ENCODE results near the gene EFCAB9. TPM values are rescaled to one million over a fixed set of nuclear protein-coding genes. Genes with fewer than 3 reads are reported as not detected.
A peak's percentile ranks its signal among the peaks of the same experiment; 100 is the strongest.

Gene EFCAB9
- total and polyA plus RNA-seq, 2 of the 8 experiments (the other 6 are each of a cell fraction or from before 2014, with no cell fraction given): not detected

DNA sequence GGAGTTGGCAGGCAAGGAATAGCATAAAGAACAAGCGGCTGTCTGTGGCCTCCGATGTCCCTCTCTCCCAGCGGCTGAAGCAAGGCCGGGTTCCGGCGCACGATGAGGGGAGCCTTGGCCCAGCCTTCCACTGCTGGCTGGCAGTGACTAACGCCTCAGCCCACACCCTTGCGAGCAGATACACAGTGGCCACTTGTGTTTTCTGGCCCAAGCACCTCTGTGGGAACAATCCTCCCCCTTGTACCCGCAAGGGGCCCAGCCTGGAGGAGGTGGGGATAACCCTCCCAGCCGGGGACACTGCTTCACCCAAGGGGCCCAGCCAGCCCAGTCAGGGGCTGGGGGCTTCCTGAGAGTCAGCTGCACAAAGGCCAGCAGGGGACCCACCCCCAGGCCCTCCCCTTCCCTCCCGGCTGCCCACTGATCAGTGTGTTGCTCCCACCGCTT, 29.2 kb upstream of the EFCAB9 start:
- 95% methylated on average over 11 of the region's 13 CpGs; no CpG with 5 or more reads in 1 of the 2 experiments for WGBS, 2 experiments (ENCODE audit: extremely low coverage in 1 of 2, insufficient coverage in 1 of 2, insufficient read length in 1 of 2, insufficient replicate concordance in 2 of 2, low coverage in 1 of 2, low lambda C conversion rate in 2 of 2, missing lambda C conversion rate in 1 of 2)
- Histone ChIP-seq H3K9ac (replicated peaks in 1 of 4; ENCODE audit: extremely low read depth in 1 of 4, low read depth in 3 of 4, low read length in 3 of 4) (no peak overlapping the region), H4K91ac (replicated peaks; ENCODE audit: insufficient read length, low read length) (no peak overlapping the region), H3K23ac (ENCODE audit: insufficient read length) (no peak overlapping the region), H2BK5ac (ENCODE audit: low read depth, low read length) (no peak overlapping the region), H3K4me1 (replicated peaks in 1 of 4; ENCODE audit: control insufficient read depth in 3 of 4, insufficient read depth in 4 of 4, low read length in 3 of 4) (peaks cover 0 to 4% (median 3%) of the 10 kb centered on the region in 4 experiments; a peak in 3 of 7 replicates), H3K9me3 (ENCODE audit: insufficient read depth in 2 of 2, low read depth in 1 of 2, low read length in 1 of 2) (no peaks in the 10 kb centered on the region), H3K36me3 (ENCODE audit: control insufficient read depth in 2 of 4, insufficient read depth in 4 of 4, low read length in 3 of 4) (no peaks in the 10 kb centered on the region), H3K79me1 (ENCODE audit: low read depth, low read length) (peaks cover 8% of the 10 kb centered on the region; the same call in 1 of the 2 replicates), H3K4me3 (ENCODE audit: extremely low read depth in 1 of 4, insufficient read depth in 2 of 4, low read depth in 3 of 4, low read length in 4 of 4) (no peak overlapping the region), H3K23me2 (ENCODE audit: low read depth, low read length) (no peaks in the 10 kb centered on the region; the same call in 1 of the 2 replicates), H2BK120ac (replicated peaks; ENCODE audit: low read depth, low read length) (no peak overlapping the region), H2AK5ac (ENCODE audit: low read depth, low read length) (no peak overlapping the region), H4K20me1 (replicated peaks in 1 of 2; ENCODE audit: control insufficient read depth in 1 of 2, insufficient read depth in 2 of 2, low read length in 2 of 2) (no peaks in the 10 kb centered on the region), H2AFZ (ENCODE audit: low read length) (no peak overlapping the region), H3K27me3 (replicated peaks in 1 of 4; ENCODE audit: control insufficient read depth in 3 of 4, extremely low read depth in 1 of 4, insufficient read depth in 3 of 4, low read length in 3 of 4) (no peaks in the 10 kb centered on the region), H3K79me2 (ENCODE audit: control insufficient read depth in 1 of 2, insufficient read depth in 2 of 2, low read length in 2 of 2) (no peaks in the 10 kb centered on the region), H2BK20ac (ENCODE audit: low read length) (no peak overlapping the region), H3K4ac (replicated peaks; ENCODE audit: insufficient read length, low read depth, low read length) (no peak overlapping the region), H3K27ac (ENCODE audit: low read depth, low read length) (no peak overlapping the region), H4K5ac (ENCODE audit: insufficient read length, low read depth, low read length) (no peak overlapping the region), H3K4me2 (ENCODE audit: insufficient read depth in 1 of 2, low read depth in 2 of 2, low read length in 2 of 2) (no peak overlapping the region), H4K8ac (ENCODE audit: extremely low read depth, insufficient read depth, low read length) (peak overlapping the region; percentile 42), H2BK12ac (ENCODE audit: low read depth, low read length) (no peak overlapping the region), H3K56ac (replicated peaks; ENCODE audit: insufficient read length, low read depth, low read length) (no peak overlapping the region), H2BK15ac (ENCODE audit: low read length) (0 out of 2 replicates have a peak overlapping the region, but pooled peaks have one; percentile 61), H3K14ac (ENCODE audit: insufficient read length) (no peak overlapping the region), H3K18ac (ENCODE audit: extremely low read depth, low read length) (no peak overlapping the region)
- DNase-seq (ENCODE audit: low read depth in 1 of 2, low spot score in 2 of 2): no peak
- CTCF ChIA-PET (ENCODE audit: partially characterized antibody): interaction anchor here (0.6 to 5.6 kb wide), 4 partner anchors 9 to 153 kb away, joined by 3 to 42 read pairs (median 3); no protein-coding TSS in a partner anchor
- no peak for FAIRE-seq
- TF ChIP-seq RBBP5 (IDR thresholded peaks at IDR 0.05; ENCODE audit: borderline replicate concordance, low read depth, low read length) (no peak), SP1 (IDR thresholded peaks at IDR 0.05; ENCODE audit: low read depth, low read length) (no peak), TAF1 (IDR thresholded peaks at IDR 0.05; ENCODE audit: low read depth, low read length) (no peak), SAP30 (IDR thresholded peaks at IDR 0.05; ENCODE audit: insufficient read depth, insufficient replicate concordance, low read length) (no peak), BRCA1 (IDR thresholded peaks at IDR 0.05; ENCODE audit: low read depth, low read length) (no peak), BCL11A (IDR thresholded peaks at IDR 0.05; ENCODE audit: low read depth in 2 of 2, low read length in 2 of 2) (no peak), RXRA (IDR thresholded peaks at IDR 0.05; ENCODE audit: insufficient read depth, low read depth, low read length) (no peak), SUZ12 (IDR thresholded peaks at IDR 0.05; ENCODE audit: low read length) (no peak)
- TF ChIP-seq, protein P1, sequence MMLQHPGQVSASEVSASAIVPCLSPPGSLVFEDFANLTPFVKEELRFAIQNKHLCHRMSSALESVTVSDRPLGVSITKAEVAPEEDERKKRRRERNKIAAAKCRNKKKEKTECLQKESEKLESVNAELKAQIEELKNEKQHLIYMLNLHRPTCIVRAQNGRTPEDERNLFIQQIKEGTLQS (IDR thresholded peaks at IDR 0.05; ENCODE audit: insufficient read depth, low read depth, low read length): no peak
- POLR2A ChIA-PET (ENCODE audit: partially characterized antibody): interaction anchor here (1.5 kb wide), 1 partner anchor 13 kb away, joined by 3 read pairs; no protein-coding TSS in a partner anchor

Measured in H1 (cell line).